Measurements from ENCODE around the gene CACNB2. TPM values are rescaled to one million over a fixed set of nuclear protein-coding genes. Genes with fewer than 3 reads are reported as not detected.

Gene CACNB2
- total and polyA plus RNA-seq, 4 donors = 0.90 to 23.9 (median 3.7) TPM

DNA sequence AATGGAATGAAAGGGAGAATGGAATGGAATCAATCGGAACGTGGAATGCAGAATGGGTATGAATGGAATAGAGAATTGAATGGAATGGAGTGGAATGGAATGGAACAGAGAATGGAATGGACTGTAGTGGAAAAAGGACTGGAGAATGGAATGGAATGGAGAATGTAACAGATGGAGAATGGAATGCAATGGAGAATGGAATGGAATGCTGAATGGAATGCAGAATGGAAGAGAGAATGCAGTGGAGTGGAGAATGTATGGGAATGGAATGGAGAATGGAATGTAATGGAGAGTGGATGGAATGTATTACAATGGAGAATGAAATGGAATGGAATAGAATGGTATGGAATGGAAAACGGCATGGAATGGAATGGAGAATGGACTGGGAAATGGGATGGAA lies 414.3 kb downstream of the CACNB2 start:
- H3K9ac ChIP-seq (ENCODE audit: insufficient read depth in 1 of 2, low read length in 2 of 2) = no peak overlapping the region
- peaks cover 0 to 2% (median 0%) of the 10 kb centered on the region in 5 donors for H3K4me1 ChIP-seq (ENCODE audit: control insufficient read depth in 5 of 5, insufficient read depth in 5 of 5, low read length in 5 of 5)
- no peak overlapping the region for H3K4me3 ChIP-seq
- H3K27ac ChIP-seq (ENCODE audit: low read depth in 1 of 2, low read length in 1 of 2) = no peak overlapping the region
- ATAC-seq (ENCODE audit: insufficient read depth, low FRiP score) = no peak
- TF ChIP-seq, protein P1, sequence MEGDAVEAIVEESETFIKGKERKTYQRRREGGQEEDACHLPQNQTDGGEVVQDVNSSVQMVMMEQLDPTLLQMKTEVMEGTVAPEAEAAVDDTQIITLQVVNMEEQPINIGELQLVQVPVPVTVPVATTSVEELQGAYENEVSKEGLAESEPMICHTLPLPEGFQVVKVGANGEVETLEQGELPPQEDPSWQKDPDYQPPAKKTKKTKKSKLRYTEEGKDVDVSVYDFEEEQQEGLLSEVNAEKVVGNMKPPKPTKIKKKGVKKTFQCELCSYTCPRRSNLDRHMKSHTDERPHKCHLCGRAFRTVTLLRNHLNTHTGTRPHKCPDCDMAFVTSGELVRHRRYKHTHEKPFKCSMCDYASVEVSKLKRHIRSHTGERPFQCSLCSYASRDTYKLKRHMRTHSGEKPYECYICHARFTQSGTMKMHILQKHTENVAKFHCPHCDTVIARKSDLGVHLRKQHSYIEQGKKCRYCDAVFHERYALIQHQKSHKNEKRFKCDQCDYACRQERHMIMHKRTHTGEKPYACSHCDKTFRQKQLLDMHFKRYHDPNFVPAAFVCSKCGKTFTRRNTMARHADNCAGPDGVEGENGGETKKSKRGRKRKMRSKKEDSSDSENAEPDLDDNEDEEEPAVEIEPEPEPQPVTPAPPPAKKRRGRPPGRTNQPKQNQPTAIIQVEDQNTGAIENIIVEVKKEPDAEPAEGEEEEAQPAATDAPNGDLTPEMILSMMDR (IDR thresholded peaks at IDR 0.05; ENCODE audit: control extremely low read depth, extremely low read depth) = no peak
- H3K9me3 ChIP-seq (ENCODE audit: control insufficient read depth in 4 of 4, insufficient read depth in 3 of 4, low read length in 3 of 4) = peaks cover 0 to 27% (median 1%) of the 10 kb centered on the region in 4 donors
- H3K36me3 ChIP-seq (ENCODE audit: control insufficient read depth in 4 of 4, insufficient read depth in 4 of 4, low read length in 4 of 4) = peaks cover 4 to 50% (median 12%) of the 10 kb centered on the region in 4 donors
- H3K27me3 ChIP-seq (ENCODE audit: control insufficient read depth in 3 of 3, insufficient read depth in 3 of 3, low read length in 2 of 3) = no peaks in the 10 kb centered on the region
- 98 to 100% methylated on average over 3 of the region's 3 CpGs for WGBS, 2 donors
- no peak for DNase-seq

DNA sequence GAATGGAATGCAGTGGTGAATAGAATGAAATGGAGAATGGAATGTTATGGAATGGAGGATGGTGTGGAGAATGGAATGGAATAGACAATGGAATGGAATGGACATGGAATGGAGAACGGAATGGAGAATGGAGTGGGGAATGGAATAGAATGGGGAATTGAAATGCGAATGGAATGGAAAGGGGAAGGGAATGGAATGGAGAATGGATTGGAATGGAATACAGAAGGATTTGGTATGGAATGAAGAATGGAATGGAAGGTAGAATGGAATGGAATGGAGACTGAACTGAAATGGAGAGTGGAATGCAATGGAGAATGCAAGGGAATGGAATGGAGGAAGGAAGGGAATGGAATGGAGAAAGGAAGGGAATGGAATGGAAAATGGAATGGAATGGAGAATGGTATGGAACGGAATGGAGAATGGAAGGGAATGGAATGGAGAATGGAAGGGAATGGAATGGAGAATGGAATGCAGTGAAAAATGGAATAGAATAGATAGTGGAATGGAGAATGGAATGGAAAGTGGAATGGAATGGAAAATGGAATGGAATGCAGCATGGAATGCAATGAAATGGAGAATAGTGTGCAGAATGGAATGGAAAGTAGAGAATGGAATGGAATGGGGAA lies 416.4 kb downstream of the CACNB2 start:
- ATAC-seq (ENCODE audit: insufficient read depth, low FRiP score) = no peak
- Histone ChIP-seq H3K9me3 (ENCODE audit: control insufficient read depth in 4 of 4, insufficient read depth in 3 of 4, low read length in 3 of 4) (peaks cover 0 to 34% (median 2%) of the 10 kb centered on the region in 4 donors), H3K9ac (ENCODE audit: insufficient read depth in 1 of 2, low read length in 2 of 2) (no peak overlapping the region), H3K4me3 (no peak overlapping the region), H3K27ac (ENCODE audit: low read depth in 1 of 2, low read length in 1 of 2) (no peak overlapping the region), H3K4me1 (ENCODE audit: control insufficient read depth in 5 of 5, insufficient read depth in 5 of 5, low read length in 5 of 5) (peaks cover 0 to under 1% (median 0%) of the 10 kb centered on the region in 5 donors), H3K27me3 (ENCODE audit: control insufficient read depth in 3 of 3, insufficient read depth in 3 of 3, low read length in 2 of 3) (no peaks in the 10 kb centered on the region), H3K36me3 (ENCODE audit: control insufficient read depth in 4 of 4, insufficient read depth in 4 of 4, low read length in 4 of 4) (peaks cover 1 to 58% (median 13%) of the 10 kb centered on the region in 4 donors)
- TF ChIP-seq, protein P1 (IDR thresholded peaks at IDR 0.05; ENCODE audit: control extremely low read depth, extremely low read depth) = no peak
- DNase-seq = no peak
- WGBS, 2 donors = 98 to 99% methylated on average over 3 of the region's 3 CpGs

DNA sequence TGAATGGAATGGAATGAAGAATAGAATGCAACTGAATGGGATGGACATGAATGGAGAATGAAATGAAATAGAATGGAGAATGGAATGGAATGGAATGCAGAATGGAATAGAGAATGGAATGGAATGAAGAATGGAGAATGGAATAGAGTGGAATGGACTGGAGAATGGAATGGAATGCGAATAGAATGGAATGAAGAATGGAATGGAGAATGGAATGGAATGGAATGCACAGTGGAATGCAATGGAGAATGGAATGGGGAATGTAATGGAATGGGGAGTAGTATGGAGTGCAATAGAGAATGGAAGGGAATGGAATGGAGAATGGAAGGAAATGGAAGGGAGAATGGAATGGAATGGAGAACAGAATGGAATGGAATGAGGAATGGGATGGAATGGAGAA lies 417.7 kb downstream of the CACNB2 start:
- no peak overlapping the region for H3K4me3 ChIP-seq
- H3K27ac ChIP-seq (ENCODE audit: low read depth in 1 of 2, low read length in 1 of 2) = no peak overlapping the region
- TF ChIP-seq, protein P1 (IDR thresholded peaks at IDR 0.05; ENCODE audit: control extremely low read depth, extremely low read depth) = no peak
- no peaks in the 10 kb centered on the region for H3K4me1 ChIP-seq (ENCODE audit: control insufficient read depth in 5 of 5, insufficient read depth in 5 of 5, low read length in 5 of 5)
- 94 to 98% methylated on average over 1 of the region's 1 CpG for WGBS, 2 donors
- H3K36me3 ChIP-seq (ENCODE audit: control insufficient read depth in 4 of 4, insufficient read depth in 4 of 4, low read length in 4 of 4) = peaks cover 0 to 62% (median 10%) of the 10 kb centered on the region in 4 donors
- H3K9ac ChIP-seq (ENCODE audit: insufficient read depth in 1 of 2, low read length in 2 of 2) = no peak overlapping the region
- no peak for DNase-seq
- peaks cover 0 to 34% (median 3%) of the 10 kb centered on the region in 4 donors for H3K9me3 ChIP-seq (ENCODE audit: control insufficient read depth in 4 of 4, insufficient read depth in 3 of 4, low read length in 3 of 4)
- ATAC-seq (ENCODE audit: insufficient read depth, low FRiP score) = no peak
- H3K27me3 ChIP-seq (ENCODE audit: control insufficient read depth in 3 of 3, insufficient read depth in 3 of 3, low read length in 2 of 3) = no peaks in the 10 kb centered on the region

Measured in lung (tissue), 12 donors.